Superior temporal gyrus (tissue), 1 donor: Measurements from ENCODE around the gene ARHGAP15.
A peak's percentile ranks its signal among the peaks of the same experiment; 100 is the strongest.

Experiments used
- DNase-seq: peaks from one replicate; pipeline ENCODE4 v3.0.0-alpha.2; 2016; ENCODE audit errors: extremely low spot score

The ARHGAP15 gene

GRCh38 chr2:143688815-143689214 lies 559.6 kb downstream of the ARHGAP15 start:
- no peak for DNase-seq

GRCh38 chr2:143689541-143689940 lies 560.3 kb downstream of the ARHGAP15 start:
- DNase-seq, result no peak

GRCh38 chr2:143690235-143690634 lies 561.0 kb downstream of the ARHGAP15 start:
- no peak for DNase-seq

- DNase-seq, result no peak
These were observed 561.9 kb downstream of the ARHGAP15 start for GRCh38 chr2:143691121-143691520.

- no peak for DNase-seq
These were observed 562.9 kb downstream of the ARHGAP15 start for GRCh38 chr2:143692162-143692561.

GRCh38 chr2:143692967-143693366 lies 563.7 kb downstream of the ARHGAP15 start:
- no peak for DNase-seq

GRCh38 chr2:143694335-143694734 lies 565.1 kb downstream of the ARHGAP15 start:
- DNase-seq, result no peak

GRCh38 chr2:143696651-143697050 lies 567.4 kb downstream of the ARHGAP15 start:
- DNase-seq, result no peak

GRCh38 chr2:143697744-143698143 lies 568.5 kb downstream of the ARHGAP15 start:
- no peak for DNase-seq

GRCh38 chr2:143698352-143698751 lies 569.1 kb downstream of the ARHGAP15 start:
- DNase-seq, result no peak

GRCh38 chr2:143698888-143699570 lies 569.8 kb downstream of the ARHGAP15 start:
- no peak for DNase-seq

GRCh38 chr2:143700865-143701264 lies 571.6 kb downstream of the ARHGAP15 start:
- peak; percentile 21 for DNase-seq

- DNase-seq, result no peak
These were observed 572.6 kb downstream of the ARHGAP15 start for GRCh38 chr2:143701785-143702184.

GRCh38 chr2:143702931-143703330 lies 573.7 kb downstream of the ARHGAP15 start:
- DNase-seq, result no peak

- no peak for DNase-seq
These were observed 575.4 kb downstream of the ARHGAP15 start for GRCh38 chr2:143704451-143705106.

- DNase-seq, result no peak
These were observed 576.0 kb downstream of the ARHGAP15 start for GRCh38 chr2:143705108-143705707.

- no peak for DNase-seq
These were observed 577.1 kb downstream of the ARHGAP15 start for GRCh38 chr2:143706354-143706753.

- no peak for DNase-seq
These were observed 579.5 kb downstream of the ARHGAP15 start for GRCh38 chr2:143708682-143709081.

GRCh38 chr2:143710196-143710595 lies 581.0 kb downstream of the ARHGAP15 start:
- no peak for DNase-seq

GRCh38 chr2:143710879-143711278 lies 581.7 kb downstream of the ARHGAP15 start:
- DNase-seq, result no peak

GRCh38 chr2:143716522-143716921 lies 587.3 kb downstream of the ARHGAP15 start:
- DNase-seq, result no peak

GRCh38 chr2:143717053-143717452 lies 587.8 kb downstream of the ARHGAP15 start:
- no peak for DNase-seq

- DNase-seq, result no peak
These were observed 588.4 kb downstream of the ARHGAP15 start for GRCh38 chr2:143717536-143718168.
